GM18502 (cell line): ENCODE results near the gene AMHR2.
"Not testable (repeated sequence)": the region's sequence is repeated elsewhere in the genome, so short reads cannot be mapped to it uniquely, and the experiment has no call there.

Source experiments
- ATAC-seq: cut with Tn5 transposase; IDR thresholded peaks from one replicate; pipeline ENCODE4 v1.9.1; 2021; ENCODE audit warnings: mild to moderate bottlenecking; ENCODE audit not compliant: unreplicated experiment, poor library complexity

The AMHR2 gene

GRCh38 chr12:53423597-53423996 lies at the start of gene AMHR2:
Gene AMHR2, plus strand, starts transcription at chr12:53423855. Its CDS starts 80 bp downstream, at chr12:53423935.
- no peak for ATAC-seq

- not testable (repeated sequence) for ATAC-seq
Measured at GRCh38 chr12:53374277-53374676, 49.4 kb upstream of the AMHR2 start.

- no peak for ATAC-seq
Measured at GRCh38 chr12:53376747-53377146, 46.9 kb upstream of the AMHR2 start.

GRCh38 chr12:53378222-53378621 lies 45.4 kb upstream of the AMHR2 start:
- ATAC-seq, result no peak

- ATAC-seq, result no peak
Measured at GRCh38 chr12:53378724-53379388, 44.8 kb upstream of the AMHR2 start.

- peak; percentile 71 for ATAC-seq
Measured at GRCh38 chr12:53379389-53380103, 44.1 kb upstream of the AMHR2 start.

GRCh38 chr12:53380104-53380793 lies 43.4 kb upstream of the AMHR2 start, which contains the start of gene SP1:
Gene SP1, plus strand, starts transcription at chr12:53380176. Its CDS starts 116 bp downstream, at chr12:53380292.
- peak; percentile 50 for ATAC-seq

GRCh38 chr12:53380794-53381730 lies 42.6 kb upstream of the AMHR2 start:
- no peak for ATAC-seq

- ATAC-seq, result no peak
Measured at GRCh38 chr12:53381731-53382630, 41.7 kb upstream of the AMHR2 start.

- ATAC-seq, result no peak
Measured at GRCh38 chr12:53383258-53383657, 40.4 kb upstream of the AMHR2 start.

- ATAC-seq, result not testable (repeated sequence)
Measured at GRCh38 chr12:53386381-53386780, 37.3 kb upstream of the AMHR2 start.

GRCh38 chr12:53388932-53389331 lies 34.7 kb upstream of the AMHR2 start:
- ATAC-seq, result no peak

GRCh38 chr12:53389702-53390101 lies 34.0 kb upstream of the AMHR2 start:
- ATAC-seq, result no peak

GRCh38 chr12:53391724-53392123 lies 31.9 kb upstream of the AMHR2 start:
- no peak for ATAC-seq

GRCh38 chr12:53399896-53400295 lies 23.8 kb upstream of the AMHR2 start:
- no peak for ATAC-seq

- ATAC-seq, result not testable (repeated sequence)
Measured at GRCh38 chr12:53402351-53402750, 21.3 kb upstream of the AMHR2 start.

GRCh38 chr12:53402871-53403270 lies 20.8 kb upstream of the AMHR2 start:
- ATAC-seq, result no peak

GRCh38 chr12:53410951-53411350 lies 12.7 kb upstream of the AMHR2 start:
- no peak for ATAC-seq
